ENCODE results near the gene ZNF579. TPM values are rescaled to one million over a fixed set of nuclear protein-coding genes. Genes with fewer than 3 reads are reported as not detected.
"Not testable (repeated sequence)": the region's sequence is repeated elsewhere in the genome, so short reads cannot be mapped to it uniquely, and the experiment has no call there.

Gene ZNF579
- total RNA-seq, 1 donor from 2014 or later = 4.2 TPM

DNA sequence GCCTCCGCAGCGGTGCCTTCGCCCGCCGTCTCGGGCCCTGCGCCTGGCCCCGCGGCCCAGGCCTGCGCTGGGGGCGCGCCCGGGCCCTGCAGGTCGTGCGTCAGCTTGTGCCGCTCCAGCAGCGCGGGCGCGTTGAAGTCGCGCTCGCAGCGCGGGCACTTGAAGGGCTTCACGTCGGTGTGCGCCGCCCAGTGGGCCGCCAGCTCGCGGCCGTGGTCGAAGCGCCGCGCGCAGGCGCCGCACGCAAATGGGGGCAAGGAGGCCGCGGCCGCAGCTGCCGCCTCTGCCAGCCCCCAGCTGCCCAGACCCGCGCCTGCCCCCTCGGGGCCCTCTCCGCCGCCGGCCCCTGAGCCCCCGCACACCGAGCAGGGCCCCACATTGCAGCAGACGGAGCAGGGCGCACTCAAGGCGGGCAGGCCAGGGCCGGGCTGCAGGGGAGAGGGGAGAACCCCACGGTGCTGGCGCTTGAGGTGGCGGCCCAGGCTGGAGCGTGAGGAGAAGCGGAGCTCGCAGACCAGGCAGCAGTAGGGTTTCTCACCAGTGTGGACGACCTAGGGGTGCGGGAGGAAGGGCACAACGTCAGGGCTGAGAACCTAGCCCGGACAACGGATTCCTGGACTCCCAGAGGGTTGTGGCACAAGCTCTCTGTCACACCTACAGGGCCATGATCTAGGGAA, 12.6 kb upstream of the ZNF579 start:
- DNase-seq = no peak

DNA sequence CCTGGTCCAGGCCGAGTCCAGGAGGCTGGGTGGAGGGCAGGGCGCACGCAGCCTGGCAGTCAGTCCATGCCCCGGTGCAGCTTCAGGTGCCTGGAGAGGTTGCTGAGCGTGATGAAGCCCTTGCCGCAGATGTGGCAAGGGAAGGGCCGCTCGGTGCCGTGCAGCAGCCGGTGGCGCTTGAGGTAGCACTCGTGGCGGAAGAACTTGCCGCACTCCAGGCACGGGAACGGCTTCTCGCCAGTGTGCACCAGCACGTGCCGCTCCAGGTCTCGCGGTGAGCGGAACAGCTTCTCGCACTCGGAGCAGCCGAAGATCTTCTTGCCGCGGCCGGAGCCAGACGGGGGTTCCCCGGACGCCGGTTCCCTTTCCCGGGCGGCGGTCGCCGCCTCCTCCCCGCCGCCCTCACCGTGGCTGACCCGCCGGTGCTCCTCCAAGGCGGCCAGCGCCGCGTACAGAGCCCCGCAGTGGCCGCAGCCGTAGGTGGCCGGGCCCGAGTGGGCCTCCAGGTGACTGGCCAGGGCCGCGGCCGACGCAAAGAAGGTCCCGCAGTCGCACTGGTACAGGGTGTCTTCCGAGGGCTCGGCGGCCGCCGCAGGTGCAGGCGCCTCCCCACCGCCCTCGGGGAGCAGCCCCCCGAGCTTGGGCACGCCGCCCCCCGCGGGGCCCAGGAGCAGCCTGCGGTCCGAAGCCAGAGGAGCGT, 11.9 kb upstream of the ZNF579 start:
- DNase-seq = no peak

DNA sequence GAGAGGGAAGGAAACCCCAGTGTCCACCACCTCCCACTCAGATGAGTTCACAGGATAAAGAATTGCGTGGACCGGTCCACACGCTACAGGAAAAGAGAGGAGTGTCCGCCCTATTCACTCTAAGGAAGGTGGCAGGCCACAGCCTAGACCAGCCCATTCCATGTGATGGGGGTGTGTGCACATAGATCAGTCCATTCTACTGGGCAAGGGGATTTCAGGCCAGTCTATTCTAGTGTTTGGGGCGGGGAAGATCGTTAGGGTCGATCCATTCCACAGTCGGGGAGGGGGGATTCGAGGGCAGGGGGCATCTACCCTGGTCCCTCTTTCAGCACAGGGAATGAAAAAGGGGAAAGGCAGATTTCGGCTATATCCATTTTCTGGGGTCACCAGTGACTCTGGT, 10.9 kb upstream of the ZNF579 start:
- DNase-seq = no peak

DNA sequence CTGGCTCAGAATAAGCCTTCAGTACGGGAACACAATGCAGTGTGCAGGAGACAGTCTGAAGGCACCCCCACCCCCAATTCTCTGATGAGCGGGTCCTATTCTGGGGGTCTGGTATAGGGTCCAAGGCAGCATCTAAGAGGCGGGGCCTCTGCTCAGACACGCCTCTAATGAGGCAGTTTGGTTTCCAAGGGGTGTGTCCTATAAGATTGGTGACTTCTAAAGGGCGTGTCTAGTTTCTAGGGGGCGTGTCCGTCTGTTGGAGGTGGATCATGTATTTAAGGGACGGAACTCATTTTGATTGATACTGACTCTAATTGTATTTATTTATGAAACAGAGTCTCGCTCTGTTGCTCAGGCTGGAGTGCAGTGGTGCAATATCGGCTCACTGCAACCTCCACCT, 10.0 kb upstream of the ZNF579 start:
- DNase-seq = no peak

DNA sequence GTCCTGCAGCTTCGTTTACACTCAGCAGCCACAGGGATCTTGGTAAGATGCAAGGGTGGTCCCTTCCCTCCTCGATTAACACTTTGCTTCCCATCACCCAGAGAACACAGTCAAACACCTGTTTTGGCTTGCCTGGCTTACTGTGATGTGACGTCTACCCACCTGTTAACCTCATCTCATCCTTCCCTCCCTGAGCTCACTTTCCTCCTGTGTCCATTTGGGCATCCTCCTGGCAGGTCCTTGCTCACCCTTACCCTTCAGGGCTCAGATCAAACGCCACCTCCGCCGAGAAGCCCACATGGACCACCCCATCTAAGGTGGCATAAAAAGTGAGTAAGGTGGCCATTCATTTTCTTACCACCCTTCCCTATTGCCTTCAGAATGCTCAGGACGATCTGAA, 9.5 kb upstream of the ZNF579 start:
- DNase-seq = no peak

DNA sequence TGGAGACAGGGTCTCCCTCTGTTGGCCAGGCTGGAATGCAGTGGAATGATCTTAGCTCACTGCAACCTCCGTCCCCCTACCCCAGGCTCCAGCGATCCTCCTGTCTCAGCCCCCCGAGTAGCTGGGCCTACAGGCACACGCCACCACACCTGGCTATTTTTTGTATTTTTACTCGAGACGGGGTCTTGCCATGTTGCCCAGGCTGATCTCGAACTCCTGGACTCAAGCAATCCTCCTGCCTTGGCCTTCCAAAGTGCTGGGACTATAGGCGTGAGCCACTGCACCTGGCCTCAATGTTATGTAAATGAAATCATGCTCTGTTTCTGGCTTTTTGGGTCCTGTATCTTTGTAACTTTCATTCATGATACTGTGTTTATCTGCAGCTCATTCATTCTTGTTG, 8.1 kb upstream of the ZNF579 start:
- DNase-seq = no peak

DNA sequence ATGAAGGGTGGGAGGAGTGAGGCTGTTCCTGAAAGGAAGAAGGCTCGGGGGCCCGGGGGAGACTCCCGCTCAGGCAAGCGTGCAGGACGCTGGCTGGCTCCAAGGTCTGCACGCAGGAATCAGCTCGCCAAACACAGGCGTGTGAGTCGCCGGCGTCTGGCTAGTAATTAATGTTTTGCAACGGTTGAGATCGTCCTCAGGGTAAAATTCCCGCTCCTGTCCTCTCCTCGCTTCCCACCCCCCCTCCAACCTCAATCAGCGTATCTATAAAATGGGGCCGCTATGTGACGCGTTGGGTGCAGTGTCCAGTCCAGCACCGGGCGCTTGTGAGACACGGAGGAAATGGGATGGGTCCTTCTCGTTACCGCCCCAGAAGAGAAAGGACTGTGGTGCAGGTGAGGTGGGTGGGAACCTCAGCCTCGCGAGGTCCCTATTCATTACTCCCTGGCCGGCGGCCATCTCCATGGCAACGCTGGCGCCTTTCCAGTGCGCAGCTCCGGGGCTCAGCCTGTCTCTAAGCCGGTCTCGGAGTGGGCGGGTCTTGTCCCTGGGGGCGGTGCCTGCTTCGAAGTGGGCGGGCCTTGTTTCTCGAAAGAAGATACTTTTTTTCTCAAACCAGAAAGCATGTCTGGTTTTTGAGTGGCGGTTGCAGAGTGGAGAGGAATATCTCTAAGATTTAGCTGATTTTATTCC, 6.5 kb upstream of the ZNF579 start:
- DNase-seq = peak; percentile 84

DNA sequence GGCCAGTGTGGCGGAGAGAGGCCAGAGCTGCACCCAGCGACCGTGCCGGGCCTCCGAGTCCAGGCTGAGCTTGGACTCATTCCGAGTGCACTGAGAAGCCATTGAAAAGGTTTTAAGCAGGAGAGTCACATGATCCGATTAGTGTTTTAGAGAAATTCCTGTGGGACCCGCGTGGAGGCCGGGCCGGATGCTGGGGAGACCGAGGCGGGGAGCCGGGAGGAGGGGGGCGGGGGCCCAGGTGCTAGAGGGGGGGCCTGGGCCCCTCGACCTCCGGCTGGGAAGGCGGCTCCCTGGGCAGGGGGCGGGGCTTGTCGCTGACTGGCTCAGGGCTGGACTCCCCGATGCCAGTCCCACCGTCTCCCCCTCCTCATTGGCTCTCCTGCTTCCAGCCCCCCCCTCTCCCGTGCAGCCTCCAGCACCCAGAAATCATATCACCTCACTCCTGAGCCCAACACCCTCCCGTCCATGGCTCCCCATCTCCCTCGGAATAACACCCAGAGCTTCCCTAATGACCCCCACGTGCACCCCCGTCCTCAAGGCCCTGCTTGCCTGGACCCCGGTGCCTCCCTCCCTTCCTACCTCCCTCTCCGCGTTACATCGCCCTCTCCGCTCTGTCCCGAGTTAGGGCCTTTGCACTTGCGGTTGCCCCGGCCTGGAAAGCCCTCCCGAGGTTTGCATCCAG, 5.2 kb upstream of the ZNF579 start:
- DNase-seq = peak; percentile 41

DNA sequence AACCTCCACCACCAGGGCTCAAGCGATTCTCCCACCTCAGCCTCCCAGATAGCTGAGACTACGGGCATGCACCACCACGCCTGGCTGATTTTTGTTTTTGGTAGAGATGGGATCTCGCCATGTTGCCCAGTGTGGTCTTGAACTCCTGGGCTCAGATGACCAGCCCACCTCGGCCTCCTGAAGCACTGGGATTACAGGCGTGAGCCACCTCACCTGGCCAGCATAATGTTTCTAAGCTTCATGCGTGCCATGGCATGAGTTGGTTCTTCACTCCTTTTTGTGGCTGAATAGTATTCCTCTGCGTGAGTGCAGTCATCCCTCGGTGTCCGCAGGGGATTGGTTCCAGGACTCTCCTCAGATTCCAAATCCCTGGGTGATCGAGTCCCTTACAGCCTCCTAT, 4.2 kb upstream of the ZNF579 start:
- no peak for DNase-seq

DNA sequence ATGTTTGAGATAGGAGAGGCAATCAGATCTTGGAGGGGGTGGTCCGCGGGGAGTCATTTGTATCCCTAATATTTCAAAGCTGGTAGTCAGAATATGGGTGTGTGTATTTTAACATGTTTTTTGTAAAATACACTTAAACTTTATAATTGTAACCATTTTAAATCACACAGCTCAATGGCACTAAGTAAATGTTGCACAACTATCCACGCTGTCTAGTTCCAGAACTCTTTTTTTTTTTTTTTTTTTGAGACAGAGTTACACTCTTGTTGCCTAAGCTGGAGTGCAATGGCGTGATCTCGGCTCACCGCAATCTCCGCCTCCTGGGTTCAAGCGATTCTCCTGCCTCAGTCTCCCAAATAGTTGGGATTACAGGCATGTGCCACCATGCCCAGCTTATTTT, 3.2 kb upstream of the ZNF579 start:
- DNase-seq = not testable (repeated sequence)

DNA sequence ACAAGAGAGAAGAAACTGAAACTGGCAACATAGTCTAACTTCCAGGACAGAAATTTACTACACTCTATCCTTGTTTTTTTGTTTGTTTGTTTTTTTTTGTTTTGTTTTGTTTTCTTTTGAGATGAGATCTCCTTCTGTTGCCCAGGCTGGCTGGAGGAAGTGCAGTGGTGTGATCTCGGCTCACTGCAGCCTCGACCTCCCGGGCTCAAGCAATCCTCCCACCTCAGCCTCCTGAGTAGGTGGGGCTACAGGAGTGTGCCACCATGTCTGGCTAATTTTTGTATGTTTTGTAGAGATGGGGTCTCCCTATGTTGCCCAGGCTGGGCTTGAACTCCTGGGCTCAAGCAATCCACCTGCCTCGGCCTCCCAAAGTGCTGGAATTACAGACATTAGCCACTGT, 1.6 kb upstream of the ZNF579 start:
- DNase-seq = not testable (repeated sequence)

DNA sequence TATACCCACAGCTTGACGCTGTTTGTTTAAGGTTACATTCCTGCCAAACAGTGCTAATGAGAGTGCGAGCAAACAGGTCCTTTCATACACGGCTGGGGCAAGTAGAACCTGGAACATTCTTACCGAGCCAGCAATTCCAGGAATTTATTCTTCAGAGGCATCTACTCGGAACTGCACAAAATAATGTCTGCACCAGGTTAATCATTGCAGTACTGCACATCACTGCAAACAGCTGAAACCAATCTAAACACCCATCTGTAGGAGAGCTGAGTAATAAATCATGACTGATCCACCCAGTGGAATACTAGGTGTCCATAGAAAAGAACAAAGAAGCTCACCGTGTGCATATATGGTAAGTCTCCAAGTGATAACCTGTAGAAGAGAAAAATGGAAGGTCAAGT, 1.2 kb upstream of the ZNF579 start:
- no peak for DNase-seq

DNA sequence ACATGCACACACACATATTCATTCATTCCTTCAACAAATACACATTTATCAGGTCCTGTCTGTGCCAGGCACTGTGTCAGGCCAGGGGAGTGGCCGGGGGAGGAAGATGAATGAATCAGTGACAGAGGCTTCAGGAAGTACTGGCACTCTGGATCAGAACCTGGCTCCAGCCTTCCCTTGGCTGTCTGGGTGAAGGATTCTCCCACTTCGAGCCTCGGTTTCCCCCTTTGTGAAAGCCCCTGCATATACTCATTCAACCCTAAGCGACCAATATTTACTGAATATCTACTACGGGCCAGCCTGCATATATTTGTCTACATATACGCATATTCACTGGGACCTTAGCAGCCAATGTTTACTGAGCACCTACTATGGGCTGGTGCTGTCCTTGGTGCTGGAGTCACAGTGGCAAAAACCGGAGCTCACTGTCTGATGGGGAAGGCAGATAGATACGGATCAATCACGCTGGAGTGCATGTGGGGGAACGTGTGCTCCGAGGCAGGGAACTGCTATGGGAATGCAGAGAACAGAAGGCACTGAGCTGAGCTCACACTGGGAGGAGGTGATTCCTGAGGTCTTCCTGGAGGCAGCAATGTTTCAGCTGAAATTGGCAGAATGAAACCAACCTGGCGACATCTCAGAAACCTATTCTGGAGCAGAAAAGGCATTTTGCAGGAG, 636 bp upstream of the ZNF579 start:
- no peak for DNase-seq

DNA sequence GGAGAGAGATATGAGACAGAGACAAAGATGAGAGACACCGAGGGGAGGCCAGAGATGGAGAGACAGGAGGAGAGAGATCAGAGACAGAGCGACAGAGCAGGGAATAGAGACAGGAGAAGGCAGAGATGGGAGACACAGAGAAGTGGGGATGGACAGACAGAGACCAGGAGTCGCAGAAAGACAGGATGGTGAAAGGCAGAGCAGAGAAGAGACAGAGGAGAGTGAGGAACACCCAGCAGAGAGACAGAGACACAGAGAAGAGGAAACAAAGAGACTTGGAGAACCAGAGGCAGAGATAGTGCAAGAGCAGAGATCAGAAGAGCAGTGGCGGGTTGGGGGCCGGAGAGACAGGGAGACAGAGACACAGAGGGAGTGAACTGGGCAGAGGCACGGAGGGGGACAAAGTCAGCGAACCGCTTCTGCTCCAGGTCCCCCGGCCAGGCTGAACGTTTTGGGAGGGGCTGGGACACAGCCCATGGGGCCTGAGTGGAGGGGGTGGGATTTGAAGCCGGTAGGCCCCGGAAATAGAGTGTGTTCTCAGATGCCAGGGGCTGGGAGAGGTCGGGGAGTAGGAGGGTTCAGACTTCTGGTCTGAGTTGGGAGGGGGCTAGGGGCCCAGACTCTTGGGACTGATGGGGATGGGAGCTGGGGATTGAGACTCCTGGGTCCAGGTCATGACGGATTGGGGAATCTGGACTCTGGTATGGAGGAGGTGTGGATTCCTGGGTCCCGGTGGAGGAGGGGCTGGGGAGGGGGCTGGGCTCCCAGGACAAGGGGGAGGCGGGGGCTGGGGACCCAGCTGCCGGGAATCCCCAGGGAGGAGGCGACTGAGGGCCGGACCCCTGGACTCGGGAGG, 654 bp downstream of the ZNF579 start:
- no peak for DNase-seq

DNA sequence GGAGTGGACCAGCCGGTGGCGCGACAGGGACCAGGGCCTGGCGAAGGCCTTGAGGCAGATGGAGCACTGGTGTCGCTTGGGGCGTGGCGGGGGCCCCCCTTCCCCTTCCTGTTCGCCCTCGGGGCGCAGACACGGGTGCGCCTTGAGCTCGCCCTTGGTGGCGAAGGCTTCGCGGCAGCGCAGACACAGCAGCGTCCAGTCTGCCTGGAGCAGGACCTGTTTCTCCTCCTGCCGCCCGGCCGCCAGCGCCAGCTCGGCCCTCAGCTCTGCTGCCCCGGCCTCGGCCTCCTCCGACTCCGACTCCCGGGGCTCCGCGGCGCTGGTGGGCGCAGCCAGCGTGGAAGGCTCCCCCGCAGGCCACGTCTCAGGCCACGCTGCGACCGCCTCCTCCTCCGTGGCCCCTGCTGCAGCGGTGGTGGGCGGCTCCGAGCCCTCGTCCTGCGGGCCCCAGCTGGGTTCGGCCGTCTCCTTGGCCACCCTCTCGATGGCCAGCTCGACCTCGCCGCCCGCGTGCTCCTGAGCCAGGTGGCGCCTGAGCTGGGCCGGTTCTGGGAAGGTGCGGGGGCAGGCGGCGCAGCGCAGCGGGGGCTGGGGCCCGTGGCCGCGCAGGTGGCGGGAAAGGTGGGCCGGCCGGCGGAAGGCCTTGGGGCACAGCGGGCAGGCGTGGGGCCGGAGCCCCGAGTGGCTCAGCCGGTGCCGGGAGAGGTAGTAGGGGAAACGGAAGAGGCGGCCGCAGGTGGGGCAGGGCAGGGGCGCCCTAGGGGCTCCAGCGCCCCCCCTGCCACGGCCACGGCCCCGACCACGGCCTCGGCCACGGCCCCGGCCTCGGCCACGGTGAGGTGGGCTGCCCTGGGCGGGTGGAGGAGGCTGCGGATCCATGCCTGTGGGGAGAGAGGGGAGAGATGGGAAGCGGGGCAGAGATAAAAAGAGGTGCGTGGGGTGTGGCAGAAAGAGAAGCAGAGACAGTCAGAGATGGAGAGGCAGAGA, 1.6 kb downstream of the ZNF579 start:
- DNase-seq = no peak

DNA sequence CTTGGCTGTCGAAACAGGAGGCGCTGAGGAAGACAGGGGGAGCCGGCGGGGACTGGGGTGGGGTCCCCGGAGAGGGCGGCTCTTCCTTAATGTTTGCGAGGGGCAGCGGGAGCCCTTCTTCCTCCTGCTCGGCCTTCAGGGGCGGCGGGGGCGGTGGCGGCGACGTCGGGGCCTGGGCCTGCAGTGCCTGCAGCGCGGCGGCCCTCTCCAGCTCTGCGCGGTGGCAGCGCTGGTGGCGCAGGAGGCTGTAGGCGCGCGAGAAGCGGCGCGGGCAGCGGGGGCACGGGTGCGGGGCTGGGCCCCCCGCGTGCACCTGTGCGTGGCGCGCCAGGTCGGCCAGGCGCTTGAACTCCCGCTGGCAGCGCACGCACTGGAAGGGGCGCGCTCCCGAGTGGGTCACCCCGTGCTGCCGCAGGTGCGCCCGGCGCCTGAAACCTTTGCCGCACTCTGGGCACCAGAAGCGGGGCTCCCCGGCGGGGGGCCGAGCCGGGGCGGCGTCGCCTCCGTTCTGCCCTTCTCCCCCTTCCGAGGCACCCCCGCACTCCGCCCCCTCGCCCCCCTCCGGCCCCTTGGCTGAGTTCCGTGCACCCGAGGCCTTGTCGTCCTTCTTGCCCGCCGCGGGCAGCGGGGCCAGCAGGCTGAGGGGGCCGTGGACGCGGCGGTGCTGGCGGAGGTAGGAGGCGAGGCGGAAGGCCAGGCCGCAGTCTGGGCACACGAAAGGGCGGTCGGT, 2.5 kb downstream of the ZNF579 start:
- no peak for DNase-seq

DNA sequence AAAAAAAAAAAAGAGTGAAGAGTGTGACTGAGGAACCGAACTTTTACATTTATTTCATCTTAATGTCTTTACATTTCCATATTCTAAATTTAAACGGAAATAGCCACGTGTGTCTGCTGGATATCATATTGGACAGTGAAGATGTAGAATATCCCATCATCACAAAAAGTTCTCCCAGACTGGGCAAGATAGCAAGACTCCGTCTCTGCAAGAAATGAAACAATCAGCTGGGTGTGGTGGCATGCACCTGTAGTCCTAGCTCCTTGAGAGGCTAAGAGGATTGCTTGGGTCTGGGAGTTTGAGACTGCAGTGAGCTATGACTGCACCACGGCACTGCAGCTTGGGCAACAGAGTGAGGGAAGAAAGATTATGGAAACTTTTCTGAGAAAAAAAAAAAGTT, 3.9 kb downstream of the ZNF579 start:
- no peak for DNase-seq

DNA sequence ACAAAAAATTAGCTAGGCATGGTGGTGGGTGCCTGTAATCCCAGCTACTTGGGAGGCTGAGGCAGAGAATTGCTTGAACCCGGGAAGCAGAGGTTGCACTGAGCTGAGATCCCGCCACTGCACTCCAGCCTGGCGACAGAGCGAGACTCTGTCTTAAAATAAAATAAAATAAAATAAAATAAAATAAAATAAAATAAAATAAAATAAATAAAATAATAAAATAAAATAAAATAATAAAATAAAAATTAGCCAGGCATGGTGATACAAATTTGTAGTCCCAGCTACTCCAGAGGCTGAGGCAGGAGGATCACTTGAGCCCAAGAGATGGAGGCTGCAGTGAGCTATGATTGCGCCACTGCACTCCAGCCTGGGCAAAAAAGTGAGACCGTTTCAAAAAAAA, 6.7 kb downstream of the ZNF579 start:
- DNase-seq = not testable (repeated sequence)

DNA sequence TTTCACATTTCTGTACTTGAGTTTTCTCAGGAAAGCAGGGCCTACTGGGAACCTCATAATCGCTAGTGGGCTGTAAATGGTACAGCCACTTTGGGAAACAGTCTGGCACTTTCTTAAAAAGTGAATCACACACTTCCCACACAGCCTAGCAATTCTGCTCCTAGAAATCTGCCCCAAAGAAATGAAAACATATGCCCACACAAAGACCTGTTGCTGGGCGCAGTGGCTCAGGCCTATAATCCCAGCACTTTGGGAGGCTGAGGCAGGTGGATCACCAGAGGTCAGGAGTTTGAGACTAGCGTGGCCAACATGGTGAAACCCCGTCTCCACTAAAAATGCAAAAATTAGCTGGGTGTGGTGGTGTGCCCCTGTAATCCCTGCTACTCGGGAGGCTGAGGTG, 11.2 kb downstream of the ZNF579 start:
- not testable (repeated sequence) for DNase-seq
